H9 (cell line): ENCODE results near the gene ZNF202. TPM values are rescaled to one million over a fixed set of nuclear protein-coding genes. Genes with fewer than 3 reads are reported as not detected.

Experiments
- DNase-seq: peaks from one replicate; pipeline ENCODE4 v3.0.0-alpha.2; 2017
- H2AFZ ChIP-seq: one replicate; pipeline ENCODE4 v1.6.1; 2013; ENCODE audit warnings: mild to moderate bottlenecking, low read length, control low read depth, moderate library complexity
- H2AK5ac ChIP-seq: 2 replicates; pipeline ENCODE4 v1.6.1; 2013; ENCODE audit warnings: low read length, control low read depth, mixed read lengths; ENCODE audit not compliant: insufficient read length
- H2BK120ac ChIP-seq: one replicate; pipeline ENCODE4 v1.6.1; 2013; ENCODE audit warnings: low read depth, mild to moderate bottlenecking, low read length, control low read depth, inconsistent platforms; ENCODE audit not compliant: poor library complexity, severe bottlenecking
- H2BK12ac ChIP-seq: 2 replicates; pipeline ENCODE4 v1.6.1; 2013; ENCODE audit warnings: low read length, control low read depth, mixed read lengths, low read depth; ENCODE audit not compliant: insufficient read length
- H2BK15ac ChIP-seq: 2 replicates; pipeline ENCODE4 v1.6.1; 2013; ENCODE audit warnings: low read depth, low read length, control low read depth
- H2BK20ac ChIP-seq: one replicate; pipeline ENCODE4 v1.6.1; 2013; ENCODE audit warnings: low read depth, mild to moderate bottlenecking, low read length, control low read depth, inconsistent platforms; ENCODE audit not compliant: poor library complexity, severe bottlenecking
- H2BK5ac ChIP-seq: 2 replicates; pipeline ENCODE4 v1.6.1; 2013; ENCODE audit warnings: low read length, control low read depth, mixed read lengths; ENCODE audit not compliant: insufficient read length
- H3K14ac ChIP-seq: 2 replicates; pipeline ENCODE4 v1.6.1; 2013; ENCODE audit warnings: low read length, control low read depth; ENCODE audit not compliant: insufficient read depth
- H3K18ac ChIP-seq: 2 replicates; pipeline ENCODE4 v1.6.1; 2013; ENCODE audit warnings: low read depth, mild to moderate bottlenecking, mixed read lengths, low read length, control low read depth; ENCODE audit not compliant: insufficient read length
- H3K23ac ChIP-seq: 2 replicates; pipeline ENCODE4 v1.6.1; 2013; ENCODE audit warnings: low read length, control low read depth, mixed read lengths, low read depth; ENCODE audit not compliant: insufficient read length
- H3K23me2 ChIP-seq: 2 replicates; pipeline ENCODE4 v1.6.1; 2013; ENCODE audit warnings: low read depth, mild to moderate bottlenecking, mixed read lengths, low read length, control low read depth; ENCODE audit not compliant: insufficient read length, poor library complexity, severe bottlenecking
- H3K27ac ChIP-seq: 2 replicates; pipeline ENCODE4 v1.5.1; 2013; ENCODE audit warnings: low read length, control low read depth, mixed read lengths, low read depth; ENCODE audit not compliant: insufficient read length
- H3K27me3 ChIP-seq: 2 replicates; pipeline ENCODE4 v1.6.1; 2013; ENCODE audit warnings: low read length, control low read depth, inconsistent platforms; ENCODE audit not compliant: insufficient read depth
- H3K4ac ChIP-seq: 2 replicates; pipeline ENCODE4 v1.6.1; 2013; ENCODE audit warnings: low read depth, mild to moderate bottlenecking, control low read depth, inconsistent platforms, low read length, moderate library complexity
- H3K4me1 ChIP-seq: 2 replicates; pipeline ENCODE4 v1.6.1; 2013; ENCODE audit warnings: low read length, control low read depth, inconsistent platforms; ENCODE audit not compliant: insufficient read depth
- H3K4me2 ChIP-seq: 2 replicates; pipeline ENCODE4 v1.6.1; 2013; ENCODE audit warnings: low read length, control low read depth, mixed read lengths; ENCODE audit not compliant: insufficient read length, insufficient read depth
- H3K56ac ChIP-seq: 2 replicates; pipeline ENCODE4 v1.6.1; 2013; ENCODE audit warnings: low read depth, mild to moderate bottlenecking, mixed read lengths, low read length, control low read depth; ENCODE audit not compliant: insufficient read length
- H3K79me1 ChIP-seq: 2 replicates; pipeline ENCODE4 v1.6.1; 2013; ENCODE audit warnings: low read depth, mild to moderate bottlenecking, moderate library complexity, low read length, control low read depth, inconsistent platforms; ENCODE audit not compliant: insufficient read depth, poor library complexity, severe bottlenecking
- H3K79me2 ChIP-seq: 2 replicates; pipeline ENCODE4 v1.6.1; 2013; ENCODE audit warnings: low read length, control low read depth, inconsistent platforms; ENCODE audit not compliant: insufficient read depth
- H3K9ac ChIP-seq: 2 replicates; pipeline ENCODE4 v1.6.1; 2013; ENCODE audit warnings: low read length, control low read depth, mixed read lengths; ENCODE audit not compliant: insufficient read length; ENCODE audit errors: extremely low read depth
- H3K9me3 ChIP-seq: one replicate; pipeline ENCODE4 v1.6.1; 2013; ENCODE audit warnings: low read depth, low read length, inconsistent platforms; ENCODE audit not compliant: control insufficient read depth
- H3T11ph ChIP-seq: one replicate; pipeline ENCODE4 v1.6.1; 2013; ENCODE audit warnings: mild to moderate bottlenecking, low read length, control low read depth, inconsistent platforms
- H4K20me1 ChIP-seq: one replicate; pipeline ENCODE4 v1.6.1; 2013; ENCODE audit not compliant: control insufficient read depth, insufficient read length, insufficient read depth
- H4K5ac ChIP-seq: 2 replicates; pipeline ENCODE4 v1.6.1; 2013; ENCODE audit warnings: low read depth, mild to moderate bottlenecking, mixed read lengths, low read length, control low read depth; ENCODE audit not compliant: insufficient read length
- H4K8ac ChIP-seq: replicated peaks from 2 replicates; pipeline ENCODE4 v1.6.1; 2013; ENCODE audit warnings: low read length, control low read depth, mixed read lengths, low read depth; ENCODE audit not compliant: insufficient read length
- H4K91ac ChIP-seq: 2 replicates; pipeline ENCODE4 v1.6.1; 2013; ENCODE audit warnings: low read depth, mild to moderate bottlenecking, moderate library complexity, mixed read lengths, low read length, control low read depth; ENCODE audit not compliant: insufficient read length
- H3K27ac Mint-ChIP-seq, 3 experiments: 2 replicates in 2 of 3; 3 replicates in 1 of 3; pipeline ENCODE4 v1.8.0; 2020 to 2021; ENCODE audit warnings: mixed read lengths in 3 of 3, mild to moderate bottlenecking in 1 of 3, moderate library complexity in 1 of 3
- H3K27me3 Mint-ChIP-seq: 2 replicates; pipeline ENCODE4 v1.8.0; 2021; ENCODE audit warnings: low read depth, mild to moderate bottlenecking, moderate library complexity, mixed read lengths
- H3K36me3 Mint-ChIP-seq, 3 experiments: 2 replicates in 2 of 3; 3 replicates in 1 of 3; pipeline ENCODE4 v1.8.0; 2020 to 2021; ENCODE audit warnings: low read depth in 3 of 3, mixed read lengths in 3 of 3; ENCODE audit not compliant: insufficient read depth in 1 of 3
- H3K4me1 Mint-ChIP-seq, 2 experiments: 2 replicates each; pipeline ENCODE4 v1.8.0; 2020; ENCODE audit warnings: mixed read lengths in 2 of 2
- H3K4me3 Mint-ChIP-seq, 2 experiments: 2 replicates in 1 of 2; 3 replicates in 1 of 2; pipeline ENCODE4 v1.8.0; 2020 to 2021; ENCODE audit warnings: mild to moderate bottlenecking in 2 of 2, mixed read lengths in 2 of 2, moderate library complexity in 1 of 2
- H3K9me3 Mint-ChIP-seq, 2 experiments: 2 replicates in 1 of 2; 3 replicates in 1 of 2; pipeline ENCODE4 v1.8.0; 2020; ENCODE audit warnings: mild to moderate bottlenecking in 2 of 2, mixed read lengths in 2 of 2, moderate library complexity in 1 of 2
- CTCF ChIP-seq: fragments of 200-600 bp; sonication (generic); conservative IDR thresholded peaks from 3 replicates; pipeline ENCODE4 v1.8.0; 2021; ENCODE audit warnings: antibody characterized with exemption, mild to moderate bottlenecking
- WGBS: extraction: QIAGEN DNeasy Blood & Tissue Kit; methylation state at CpG from one replicate; pipeline ENCODE4 v1.1.7; 2013; ENCODE audit warnings: missing lambda C conversion rate, low lambda C conversion rate, mixed read lengths; ENCODE audit not compliant: insufficient read length; ENCODE audit errors: extremely low coverage; 5-methylcytosine and 5-hydroxymethylcytosine counted together
- total RNA-seq: library from RNA; stranded (reverse); gene quantifications from 2 replicates; pipeline ENCODE4 v1.2.1, GENCODE V29; 2021

ZNF202 gene
- total RNA-seq, 1 experiment from 2014 or later = 49.2 TPM

- H4K20me1 ChIP-seq = no peaks in the 10 kb centered on the region
- no peak overlapping the region for H3K9ac ChIP-seq
- Mint-ChIP-seq H3K4me1 (peaks cover 8 to 10% of the 10 kb centered on the region in 2 experiments), H3K9me3 (no peaks in the 10 kb centered on the region), H3K4me3 (no peak overlapping the region), H3K36me3 (no peaks in the 10 kb centered on the region), H3K27ac (no peak overlapping the region), H3K27me3 (peaks cover 6% of the 10 kb centered on the region)
- no peak overlapping the region for H3K23ac ChIP-seq
- no peak overlapping the region for H3K4me2 ChIP-seq
- no peak overlapping the region for H2BK120ac ChIP-seq
- no peak overlapping the region for H3K14ac ChIP-seq
- no peak overlapping the region for H2AFZ ChIP-seq
- H4K8ac ChIP-seq = no peak overlapping the region
- H3K9me3 ChIP-seq = no peaks in the 10 kb centered on the region
- no peak overlapping the region for H4K91ac ChIP-seq
- WGBS = no CpG with 5 or more reads among the region's 6 CpGs
- H3K79me1 ChIP-seq = no peaks in the 10 kb centered on the region
- H3K23me2 ChIP-seq = no peaks in the 10 kb centered on the region
- H3K27ac ChIP-seq = no peak overlapping the region
- no peak overlapping the region for H3K4ac ChIP-seq
- no peak overlapping the region for H2BK15ac ChIP-seq
- no peak for DNase-seq
- no peak for TF ChIP-seq CTCF
- H3T11ph ChIP-seq = no peak overlapping the region
- no peak overlapping the region for H4K5ac ChIP-seq
- no peak overlapping the region for H2BK20ac ChIP-seq
- no peak overlapping the region for H2BK5ac ChIP-seq
- no peak overlapping the region for H3K56ac ChIP-seq
- no peak overlapping the region for H2AK5ac ChIP-seq
- H3K4me1 ChIP-seq = no peaks in the 10 kb centered on the region
- no peak overlapping the region for H3K18ac ChIP-seq
- H3K27me3 ChIP-seq = no peaks in the 10 kb centered on the region
- no peak overlapping the region for H2BK12ac ChIP-seq
- no peaks in the 10 kb centered on the region for H3K79me2 ChIP-seq
Observed at GRCh38 chr11:123684601-123685000, 56.9 kb downstream of the ZNF202 start.
